GM21360 (cell line): ENCODE data around the gene PHB1.
"Not testable (repeated sequence)": the region's sequence is repeated elsewhere in the genome, so short reads cannot be mapped to it uniquely, and the experiment has no call there.

Experiments used
- ATAC-seq: cut with Tn5 transposase; IDR thresholded peaks from one replicate; pipeline ENCODE4 v1.9.1; 2021; ENCODE audit warnings: mild to moderate bottlenecking, moderate library complexity; ENCODE audit not compliant: unreplicated experiment

PHB1 gene

GRCh38 chr17:49381793-49382192 lies 32.9 kb downstream of the PHB1 start:
- ATAC-seq: no peak

GRCh38 chr17:49381033-49381432 lies 33.6 kb downstream of the PHB1 start:
- ATAC-seq: no peak

- ATAC-seq: no peak
Observed at GRCh38 chr17:49379926-49380325, 34.8 kb downstream of the PHB1 start.

GRCh38 chr17:49378311-49378710 lies 36.4 kb downstream of the PHB1 start:
- ATAC-seq: no peak

- ATAC-seq: no peak
Observed at GRCh38 chr17:49375544-49375943, 39.1 kb downstream of the PHB1 start.

- ATAC-seq: no peak
Observed at GRCh38 chr17:49373115-49373514, 41.6 kb downstream of the PHB1 start.

- ATAC-seq: no peak
Observed at GRCh38 chr17:49372425-49372824, 42.3 kb downstream of the PHB1 start.

GRCh38 chr17:49370971-49371834 lies 43.5 kb downstream of the PHB1 start:
- ATAC-seq: no peak

GRCh38 chr17:49369760-49370159 lies 44.9 kb downstream of the PHB1 start:
- ATAC-seq: no peak

- no peak for ATAC-seq
Observed at GRCh38 chr17:49369089-49369488, 45.6 kb downstream of the PHB1 start.

- no peak for ATAC-seq
Observed at GRCh38 chr17:49365667-49366066, 49.0 kb downstream of the PHB1 start.

GRCh38 chr17:49365126-49365525 lies 49.6 kb downstream of the PHB1 start:
- ATAC-seq: not testable (repeated sequence)

GRCh38 chr17:49364119-49364518 lies 50.6 kb downstream of the PHB1 start:
- no peak for ATAC-seq

- ATAC-seq: no peak
Observed at GRCh38 chr17:49363251-49363650, 51.4 kb downstream of the PHB1 start.

GRCh38 chr17:49362723-49363117 lies 52.0 kb downstream of the PHB1 start:
- no peak for ATAC-seq

- peak; percentile 63 for ATAC-seq
Observed at GRCh38 chr17:49361902-49362722, 52.6 kb downstream of the PHB1 start, which contains the start of gene ZNF652. Gene ZNF652 (minus strand): TSS chr17:49362250. CDS start chr17:49317725, 44,525 bp downstream.

- ATAC-seq: peak; percentile 20
Observed at GRCh38 chr17:49361129-49361901, 53.4 kb downstream of the PHB1 start.

GRCh38 chr17:49360796-49361128 lies 53.9 kb downstream of the PHB1 start:
- ATAC-seq: no peak

- ATAC-seq: no peak
Observed at GRCh38 chr17:49359990-49360795, 54.5 kb downstream of the PHB1 start.

GRCh38 chr17:49358641-49359247 lies 55.9 kb downstream of the PHB1 start:
- ATAC-seq: no peak
